H1 (cell line): ENCODE results near the gene FRRS1. TPM values are rescaled to one million over a fixed set of nuclear protein-coding genes. Genes with fewer than 3 reads are reported as not detected.
A peak's percentile ranks its signal among the peaks of the same experiment; 100 is the strongest.

Experiments
- CTCF ChIA-PET: fragments of 300-600 bp; sonication (Branson Sonifier 250); formaldehyde crosslinking; loops from one replicate; lab custom pipeline; 2021; ENCODE audit not compliant: partially characterized antibody; lab: Charles Lee
- POLR2A ChIA-PET: fragments of 300-600 bp; sonication (Branson Sonifier 250); formaldehyde crosslinking; loops from one replicate; lab custom pipeline; 2021; ENCODE audit warnings: inconsistent platforms; ENCODE audit not compliant: partially characterized antibody; lab: Charles Lee
- DNase-seq, 2 experiments: peaks; one replicate each; pipeline versions ENCODE4 v3.0.0 to v3.0.0-alpha.2; 2010 to 2022; ENCODE audit warnings: low spot score in 2 of 2, low read depth in 1 of 2, mixed read lengths in 1 of 2
- FAIRE-seq: peaks from 2 replicates; lab custom pipeline; 2011; peaks lifted over from hg19 to GRCh38; lab: Jason Lieb, UNC
- H2AFZ ChIP-seq: 2 replicates; pipeline ENCODE4 v1.8.1; 2012; ENCODE audit warnings: low read length, inconsistent platforms
- H2AK5ac ChIP-seq: 2 replicates; pipeline ENCODE4 v1.6.1; 2013; ENCODE audit warnings: low read depth, low read length
- H2BK120ac ChIP-seq: replicated peaks from 2 replicates; pipeline ENCODE3; 2013; ENCODE audit warnings: low read depth, low read length, inconsistent platforms
- H2BK12ac ChIP-seq: 2 replicates; pipeline ENCODE4 v1.6.1; 2013; ENCODE audit warnings: low read depth, low read length
- H2BK15ac ChIP-seq: 2 replicates; pipeline ENCODE4 v1.6.1; 2013; ENCODE audit warnings: low read length
- H2BK20ac ChIP-seq: 2 replicates; pipeline ENCODE4 v1.6.1; 2013; ENCODE audit warnings: low read length
- H2BK5ac ChIP-seq: 2 replicates; pipeline ENCODE4 v1.6.1; 2013; ENCODE audit warnings: low read depth, low read length
- H3K14ac ChIP-seq: 2 replicates; pipeline ENCODE4 v1.6.1; 2013; ENCODE audit warnings: inconsistent platforms; ENCODE audit not compliant: insufficient read length
- H3K18ac ChIP-seq: 2 replicates; pipeline ENCODE4 v1.6.1; 2013; ENCODE audit warnings: low read length; ENCODE audit errors: extremely low read depth
- H3K23ac ChIP-seq: 2 replicates; pipeline ENCODE4 v1.6.1; 2013; ENCODE audit warnings: inconsistent platforms; ENCODE audit not compliant: insufficient read length
- H3K23me2 ChIP-seq: 2 replicates; pipeline ENCODE4 v1.6.1; 2013; ENCODE audit warnings: low read depth, low read length
- H3K27ac ChIP-seq: 2 replicates; pipeline ENCODE4 v1.6.1; 2011; ENCODE audit warnings: low read depth, low read length, inconsistent platforms
- H3K27me3 ChIP-seq, 4 experiments: replicated peaks in 1 of 4; 1 replicate in 1 of 4; 2 replicates in 3 of 4; pipeline versions ENCODE4 v1.6.1 to v1.8.1; 2011 to 2013; ENCODE audit warnings: low read length in 3 of 4, mild to moderate bottlenecking in 3 of 4, inconsistent platforms in 2 of 4, mixed read lengths in 2 of 4, moderate library complexity in 1 of 4; ENCODE audit not compliant: control insufficient read depth in 3 of 4, insufficient read depth in 3 of 4; ENCODE audit errors: extremely low read depth in 1 of 4
- H3K36me3 ChIP-seq, 4 experiments: 2 replicates each; pipeline versions ENCODE4 v1.6.1 to v1.8.1; 2011 to 2013; ENCODE audit warnings: mild to moderate bottlenecking in 4 of 4, low read length in 3 of 4, moderate library complexity in 2 of 4, control low read depth in 1 of 4, inconsistent platforms in 1 of 4; ENCODE audit not compliant: insufficient read depth in 4 of 4, control insufficient read depth in 2 of 4
- H3K4ac ChIP-seq: replicated peaks from 2 replicates; pipeline ENCODE3; 2013; ENCODE audit warnings: low read length, low read depth, mixed read lengths, inconsistent platforms; ENCODE audit not compliant: insufficient read length
- H3K4me1 ChIP-seq, 4 experiments: replicated peaks in 1 of 4; 1 replicate in 1 of 4; 2 replicates in 3 of 4; pipeline versions ENCODE4 v1.6.1 to v1.8.1; 2011 to 2013; ENCODE audit warnings: low read length in 3 of 4, inconsistent platforms in 2 of 4, mixed read lengths in 1 of 4; ENCODE audit not compliant: insufficient read depth in 4 of 4, control insufficient read depth in 3 of 4
- H3K4me2 ChIP-seq, 2 experiments: 2 replicates each; pipeline versions ENCODE4 v1.6.1 to v1.8.1; 2011 to 2013; ENCODE audit warnings: low read depth in 2 of 2, low read length in 2 of 2, control low read depth in 1 of 2, inconsistent platforms in 1 of 2, mild to moderate bottlenecking in 1 of 2; ENCODE audit not compliant: insufficient read depth in 1 of 2
- H3K4me3 ChIP-seq, 4 experiments: fragments of 200-600, 300-600 bp in 1 of 4; sonication (generic), shearing (Covaris generic), sonication (Bioruptor Twin) in 1 of 4; 2 replicates each; pipeline versions ENCODE4 v1.5.1 to v1.8.1; 2011 to 2016; ENCODE audit warnings: low read length in 4 of 4, low read depth in 3 of 4, control low read depth in 2 of 4, inconsistent platforms in 2 of 4, mild to moderate bottlenecking in 2 of 4, mixed read lengths in 1 of 4, moderate library complexity in 1 of 4; ENCODE audit not compliant: insufficient read depth in 2 of 4; ENCODE audit errors: extremely low read depth in 1 of 4
- H3K56ac ChIP-seq: replicated peaks from 2 replicates; pipeline ENCODE3; 2013; ENCODE audit warnings: low read depth, mild to moderate bottlenecking, mixed read lengths, low read length, inconsistent platforms; ENCODE audit not compliant: insufficient read length
- H3K79me1 ChIP-seq: 2 replicates; pipeline ENCODE4 v1.6.1; 2013; ENCODE audit warnings: low read depth, low read length, control low read depth
- H3K79me2 ChIP-seq, 2 experiments: 2 replicates each; pipeline versions ENCODE4 v1.6.1 to v1.8.1; 2012 to 2013; ENCODE audit warnings: low read length in 2 of 2, mild to moderate bottlenecking in 2 of 2, inconsistent platforms in 1 of 2; ENCODE audit not compliant: insufficient read depth in 2 of 2, control insufficient read depth in 1 of 2
- H3K9ac ChIP-seq, 4 experiments: replicated peaks in 1 of 4; 1 replicate in 1 of 4; 2 replicates in 3 of 4; pipeline versions ENCODE4 v1.6.1 to v1.8.1; 2011 to 2013; ENCODE audit warnings: low read depth in 3 of 4, low read length in 3 of 4, control low read depth in 2 of 4, mild to moderate bottlenecking in 2 of 4, moderate library complexity in 2 of 4, inconsistent platforms in 1 of 4; ENCODE audit errors: extremely low read depth in 1 of 4
- H3K9me3 ChIP-seq, 2 experiments: 2 replicates each; pipeline versions ENCODE4 v1.6.1 to v1.8.1; 2012 to 2013; ENCODE audit warnings: mild to moderate bottlenecking in 2 of 2, moderate library complexity in 2 of 2, control low read depth in 1 of 2, inconsistent platforms in 1 of 2, low read depth in 1 of 2, low read length in 1 of 2, mixed read lengths in 1 of 2; ENCODE audit not compliant: insufficient read depth in 2 of 2
- H4K20me1 ChIP-seq, 2 experiments: replicated peaks in 1 of 2; 2 replicates each; pipeline versions ENCODE3 to v1.8.1; 2011 to 2013; ENCODE audit warnings: inconsistent platforms in 2 of 2, low read length in 2 of 2, mild to moderate bottlenecking in 1 of 2; ENCODE audit not compliant: insufficient read depth in 2 of 2, control insufficient read depth in 1 of 2
- H4K5ac ChIP-seq: 2 replicates; pipeline ENCODE4 v1.6.1; 2013; ENCODE audit warnings: low read length, low read depth, mixed read lengths, inconsistent platforms; ENCODE audit not compliant: insufficient read length
- H4K8ac ChIP-seq: 2 replicates; pipeline ENCODE4 v1.8.0; 2013; ENCODE audit warnings: mild to moderate bottlenecking, moderate library complexity, low read length, inconsistent platforms; ENCODE audit not compliant: insufficient read depth; ENCODE audit errors: extremely low read depth
- H4K91ac ChIP-seq: replicated peaks from 2 replicates; pipeline ENCODE3; 2013; ENCODE audit warnings: low read length, mixed read lengths, inconsistent platforms; ENCODE audit not compliant: insufficient read length
- EZH2 ChIP-seq: fragments of 200-600 bp; sonication (generic); IDR thresholded peaks from 2 replicates; pipeline ENCODE4 v1.7.1; 2012; ENCODE audit warnings: low read depth, mild to moderate bottlenecking, moderate library complexity, low read length, inconsistent platforms; ENCODE audit not compliant: severe bottlenecking
- HDAC2 ChIP-seq, 2 experiments: fragments of 300-600 bp in 1 of 2; sonication (generic) in 1 of 2; IDR thresholded peaks; 2 replicates each; pipeline ENCODE4 v1.6.1; 2011 to 2012; ENCODE audit warnings: low read depth in 2 of 2, low read length in 2 of 2, mild to moderate bottlenecking in 2 of 2, moderate library complexity in 2 of 2, borderline replicate concordance in 1 of 2, inconsistent platforms in 1 of 2
- KDM1A ChIP-seq: fragments of 200-600, 300-600 bp; sonication (generic); IDR thresholded peaks from 2 replicates; pipeline ENCODE4 v1.7.1; 2016; ENCODE audit warnings: mild to moderate bottlenecking, low read length, borderline replicate concordance
- KDM4A ChIP-seq: IDR thresholded peaks from one replicate; pipeline ENCODE4 v1.7.1; 2012; ENCODE audit warnings: low read depth, mild to moderate bottlenecking, moderate library complexity, low read length, inconsistent platforms; ENCODE audit not compliant: severe bottlenecking
- RBBP5 ChIP-seq: IDR thresholded peaks from 2 replicates; pipeline ENCODE4 v1.7.1; 2012; ENCODE audit warnings: low read depth, mild to moderate bottlenecking, inconsistent platforms, low read length, moderate library complexity, borderline replicate concordance
- TAF1 ChIP-seq: IDR thresholded peaks from 2 replicates; pipeline ENCODE4 v1.6.1; 2011; ENCODE audit warnings: mild to moderate bottlenecking, low read depth, low read length
- WGBS, 2 experiments: shearing (Covaris generic) in 1 of 2; methylation state at CpG; one replicate each; pipeline versions ENCODE4 v1.1.6 to v1.1.7; 2013 to 2015; ENCODE audit warnings: low lambda C conversion rate in 2 of 2, mixed read lengths in 2 of 2, inconsistent platforms in 1 of 2, low coverage in 1 of 2, missing lambda C conversion rate in 1 of 2; ENCODE audit not compliant: insufficient replicate concordance in 2 of 2, insufficient coverage in 1 of 2, insufficient read length in 1 of 2; ENCODE audit errors: extremely low coverage in 1 of 2, missing lambda C conversion rate in 1 of 2; 5-methylcytosine and 5-hydroxymethylcytosine counted together
- polyA plus RNA-seq, 7 experiments: library from polyadenylated mRNA; depleted of rRNA in 3 of 7; stranded (reverse) in 5 of 7; unstranded in 2 of 7; fragments of >200 nt in 5 of 7; fragments of 200-250 nt in 2 of 7; gene quantifications; 1 replicate in 5 of 7; 2 replicates in 1 of 7; 4 replicates in 1 of 7; pipeline versions ENCODE4 v1.2.1 to v1.2.3, GENCODE V29; 2011 to 2013; ENCODE audit warnings: missing spikeins in 2 of 7, mixed read lengths in 2 of 7
- total RNA-seq: library from RNA; stranded (reverse); fragmentation: NEBNext Ultra II Directional; extraction: Animal tissue kit (Norgen Biotek cat#: 25700); gene quantifications from 2 replicates; pipeline ENCODE4 v1.2.1, GENCODE V29; 2021

FRRS1 gene
- total and polyA plus RNA-seq, 2 of the 8 experiments (the other 6 are each of a cell fraction or from before 2014, with no cell fraction given), result 3.5 to 6.5 TPM

- CTCF ChIA-PET, result interaction anchor here (0.6 kb wide), 1 partner anchor 1128 kb away, joined by 3 read pairs; no protein-coding TSS in a partner anchor
- Histone ChIP-seq H3K56ac (no peak overlapping the region), H2BK120ac (no peak overlapping the region), H2BK15ac (no peak overlapping the region), H3K23ac (no peak overlapping the region), H2AK5ac (no peak overlapping the region), H4K20me1 (no peaks in the 10 kb centered on the region), H3K14ac (no peak overlapping the region), H3K4me3 (no peak overlapping the region), H2BK5ac (no peak overlapping the region), H2BK12ac (no peak overlapping the region), H3K79me1 (no peaks in the 10 kb centered on the region), H2AFZ (peak overlapping the region; percentile 9; the same call in 1 of the 2 replicates), H4K91ac (no peak overlapping the region), H3K27me3 (no peaks in the 10 kb centered on the region), H3K9ac (no peak overlapping the region), H4K8ac (no peak overlapping the region), H3K79me2 (no peaks in the 10 kb centered on the region), H3K27ac (no peak overlapping the region), H3K18ac (no peak overlapping the region), H3K9me3 (no peaks in the 10 kb centered on the region), H3K4me1 (no peaks in the 10 kb centered on the region), H3K4me2 (no peak overlapping the region), H3K36me3 (no peaks in the 10 kb centered on the region), H2BK20ac (no peak overlapping the region), H3K4ac (no peak overlapping the region), H3K23me2 (no peaks in the 10 kb centered on the region; the same call in 1 of the 2 replicates), H4K5ac (no peak overlapping the region)
- 89% methylated on average over 1 of the region's 1 CpG; no CpG with 5 or more reads in 1 of the 2 experiments for WGBS, 2 experiments
- POLR2A ChIA-PET, result no interaction called here
- FAIRE-seq (no peak), DNase-seq (no peak)
- TF ChIP-seq RBBP5, result no peak
- no peak for TF ChIP-seq TAF1
- no peak for TF ChIP-seq EZH2
- no peak for TF ChIP-seq KDM4A
- no peak for TF ChIP-seq KDM1A
- no peak for TF ChIP-seq HDAC2 (IDR thresholded peaks at IDR 0.05; ENCODE audit: borderline replicate concordance in 1 of 2, low read depth in 2 of 2, low read length in 2 of 2)
Measured at GRCh38 chr1:99784143-99784542, 17.7 kb upstream of the FRRS1 start.
